NCI-H345 (cell line): ENCODE measurements around the gene CLCA1.

Experiments used
- DNase-seq: peaks from one replicate; lab custom pipeline; 2025; lab: John Stamatoyannopoulos, UW

Gene CLCA1

DNA sequence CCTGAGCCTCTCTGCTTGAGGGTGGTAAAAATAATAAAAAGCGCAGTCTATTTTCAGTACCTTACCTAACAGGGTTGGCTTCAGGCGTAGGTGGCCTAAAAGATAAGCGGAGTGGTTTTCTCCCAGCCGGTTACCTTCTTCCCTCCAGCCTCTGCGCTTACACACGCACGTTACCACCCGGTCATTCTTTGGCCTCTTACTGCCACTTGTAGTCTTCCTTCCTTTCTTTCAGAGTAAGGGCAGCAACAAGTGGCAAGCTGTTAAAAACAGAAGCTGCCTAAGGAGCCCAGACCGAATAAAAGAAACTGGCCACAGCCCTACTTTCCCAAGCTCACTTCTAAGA, 35.4 kb downstream of the CLCA1 start:
- no peak for DNase-seq

GRCh38 chr1:86504895-86505563, 36.3 kb downstream of the CLCA1 start:
- no peak for DNase-seq

DNA sequence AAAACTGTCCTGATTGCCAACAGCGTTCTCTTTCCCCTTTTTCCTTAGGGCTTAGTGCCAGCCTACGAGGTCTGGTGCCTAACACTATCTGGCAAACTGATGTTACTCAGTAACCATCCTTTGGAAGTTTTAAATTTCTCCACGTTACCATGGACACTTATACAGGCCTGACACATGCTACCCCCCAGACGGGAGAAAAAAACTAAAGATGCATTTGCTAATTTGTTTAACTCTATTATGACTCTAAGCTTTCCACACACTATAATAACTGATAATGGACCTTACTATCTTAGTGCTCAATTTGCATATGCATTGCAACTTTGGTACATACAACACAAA, 36.8 kb downstream of the CLCA1 start:
- no peak for DNase-seq

- peak; percentile 45 for DNase-seq
These were observed 39.3 kb downstream of the CLCA1 start for GRCh38 chr1:86507935-86508582.

DNA sequence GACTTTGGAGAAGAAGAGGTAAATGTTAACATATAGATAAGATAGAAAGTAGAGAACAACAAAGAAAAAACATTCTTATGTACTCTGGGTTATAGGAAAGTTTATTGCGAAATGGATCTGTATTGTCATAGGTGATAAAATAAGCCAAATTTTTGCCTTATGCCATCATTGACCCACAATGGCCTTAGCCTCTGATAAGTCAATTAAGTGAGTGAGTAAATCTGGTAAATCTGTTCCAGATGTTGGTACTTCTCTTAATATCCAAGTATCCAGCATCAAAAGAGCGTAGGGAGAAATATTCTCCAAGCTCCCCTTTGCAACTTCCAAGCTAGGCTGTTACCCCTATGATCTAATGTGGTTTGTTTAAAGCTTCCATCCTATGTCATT, 39.8 kb downstream of the CLCA1 start:
- no peak for DNase-seq

DNA sequence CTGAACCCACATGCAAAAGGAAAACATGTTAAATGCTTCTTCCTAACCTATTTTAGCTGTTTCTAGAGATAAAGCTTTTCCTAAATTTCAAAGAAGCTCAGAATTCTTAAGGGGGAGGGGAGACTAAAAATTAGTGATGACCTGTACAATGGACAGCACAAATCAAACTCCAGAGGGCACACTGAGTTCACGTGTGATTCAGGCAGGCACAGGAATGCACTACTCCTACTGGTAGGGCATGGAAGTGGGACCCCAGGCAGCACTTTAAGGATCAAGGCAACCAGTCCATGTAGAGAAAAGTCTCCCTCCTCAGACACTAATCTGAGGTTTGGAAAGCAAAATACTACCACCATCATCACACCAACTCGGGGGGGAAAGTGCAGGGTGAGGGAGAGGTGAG, 46.9 kb downstream of the CLCA1 start:
- DNase-seq: peak; percentile 21

- no peak for DNase-seq
These were observed 47.6 kb downstream of the CLCA1 start for GRCh38 chr1:86516335-86516734.

- no peak for DNase-seq
These were observed 48.6 kb downstream of the CLCA1 start for GRCh38 chr1:86517336-86517735.

DNA sequence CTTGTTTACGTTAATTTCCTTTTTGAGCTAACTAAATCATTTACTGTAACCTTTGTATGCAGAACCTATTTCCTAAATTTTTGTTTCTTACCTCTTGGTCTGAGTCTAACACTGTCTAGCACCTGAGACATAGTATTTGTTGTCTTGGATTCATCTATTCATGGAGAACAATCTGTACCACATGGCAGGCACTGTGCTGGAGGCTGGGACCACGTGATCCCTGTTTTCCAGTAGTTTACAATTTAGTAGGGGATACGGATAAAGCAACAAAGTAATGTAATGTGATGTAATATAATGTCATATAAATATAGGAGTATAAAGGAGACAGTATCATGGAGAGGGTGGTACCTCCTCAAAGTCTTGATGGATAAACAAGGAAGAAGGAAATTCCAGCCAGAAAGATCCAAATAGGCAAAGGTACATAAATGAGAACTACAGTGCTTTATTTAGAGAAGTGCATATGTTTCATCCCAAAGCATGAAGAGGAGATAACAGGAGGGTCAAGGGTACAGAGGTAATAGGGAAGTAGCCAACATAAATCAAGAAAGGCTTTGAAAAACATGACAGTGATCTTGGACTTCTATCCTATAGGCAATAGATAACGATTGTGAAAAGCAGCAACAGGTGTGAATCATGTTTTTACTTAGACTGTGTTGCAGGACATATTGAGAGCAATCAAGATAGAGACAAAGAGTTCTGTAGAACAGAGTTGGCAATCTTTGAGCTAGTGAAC, 52.2 kb downstream of the CLCA1 start:
- no peak for DNase-seq

- no peak for DNase-seq
These were observed 52.8 kb downstream of the CLCA1 start for GRCh38 chr1:86521522-86521891.

GRCh38 chr1:86522240-86522639, 53.5 kb downstream of the CLCA1 start:
- no peak for DNase-seq

DNA sequence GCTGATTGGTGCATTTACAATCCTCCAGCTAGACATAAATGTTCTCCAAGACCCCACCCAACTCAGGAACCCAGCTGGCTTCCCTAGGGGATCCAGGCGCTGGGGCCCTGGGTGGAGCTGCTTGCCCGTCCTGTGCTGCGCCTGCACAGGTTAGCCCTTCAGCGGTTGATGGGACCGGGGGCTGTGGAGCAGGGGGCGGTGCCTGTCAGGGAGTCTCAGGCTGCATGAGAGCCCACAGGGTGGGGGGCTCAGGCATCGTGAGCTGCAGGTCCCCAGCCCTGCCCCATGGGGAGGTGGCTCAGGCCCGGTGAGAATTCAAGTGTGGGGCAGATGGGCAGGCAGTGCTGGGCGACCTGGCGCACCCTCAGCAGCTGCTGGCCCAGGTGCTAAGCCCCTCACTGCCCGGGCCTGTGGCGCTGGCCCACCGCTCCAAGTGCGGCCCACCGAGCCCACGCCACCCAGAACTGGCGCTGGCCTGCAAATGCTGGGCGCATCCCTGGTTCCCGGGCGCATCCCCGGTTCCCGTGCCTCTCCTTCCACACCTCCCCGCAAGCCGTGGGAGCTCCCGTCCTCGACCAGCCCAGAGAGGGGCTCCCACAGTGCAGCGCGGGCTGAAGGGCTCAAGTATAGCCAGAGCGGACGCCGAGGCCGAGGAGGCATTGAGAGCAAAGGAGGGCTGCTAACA, 55.1 kb downstream of the CLCA1 start:
- no peak for DNase-seq

DNA sequence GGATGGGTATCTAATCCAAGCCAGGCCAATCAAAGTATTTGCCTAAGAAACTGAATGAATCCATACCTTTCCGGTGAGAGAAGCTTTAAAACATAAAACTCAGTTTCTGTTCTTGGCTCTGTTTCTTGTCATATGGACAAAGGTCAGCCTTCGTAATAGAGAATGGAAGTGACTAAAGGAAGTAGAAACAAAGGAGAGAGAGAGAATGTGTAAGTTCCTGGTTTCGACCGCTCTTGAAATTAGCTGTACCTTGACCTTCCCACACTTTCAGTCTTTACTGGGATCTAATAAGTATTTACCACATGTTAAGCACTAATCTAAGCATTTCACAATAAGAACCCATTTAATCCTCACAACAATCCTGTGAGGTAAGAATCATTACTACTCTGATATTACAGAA, 58.6 kb downstream of the CLCA1 start:
- no peak for DNase-seq

DNA sequence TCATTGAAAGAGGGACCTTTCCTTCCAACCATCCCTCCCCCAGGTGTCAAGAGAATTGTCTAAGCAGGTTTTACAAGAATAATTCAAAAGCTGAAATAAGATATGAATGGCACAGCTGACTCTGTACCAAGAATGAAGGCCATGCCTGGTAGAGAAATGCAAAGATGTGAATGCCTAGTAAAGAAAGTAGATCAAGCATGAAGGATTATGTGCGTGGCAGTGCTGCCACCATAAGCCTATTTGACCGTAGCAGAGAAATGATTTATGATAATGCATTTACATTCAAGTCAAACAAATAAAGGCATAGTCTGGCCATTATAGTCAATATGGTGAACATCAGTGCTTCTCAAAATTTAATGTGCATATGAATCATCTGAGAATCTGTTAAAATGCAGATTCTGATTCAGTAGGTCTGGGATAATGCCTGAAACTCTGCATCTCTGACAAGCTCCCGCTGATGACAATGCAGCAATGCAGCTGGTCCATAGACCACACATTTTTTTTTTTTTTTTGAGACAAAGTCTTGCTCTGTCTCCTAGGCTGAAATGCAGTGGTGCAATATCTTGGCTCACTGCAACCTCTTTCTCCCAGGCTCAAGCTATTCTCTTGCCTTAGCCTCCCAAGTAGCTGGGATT, 61.6 kb downstream of the CLCA1 start:
- no peak for DNase-seq

GRCh38 chr1:86537928-86538695, 69.4 kb downstream of the CLCA1 start:
- DNase-seq: no peak

DNA sequence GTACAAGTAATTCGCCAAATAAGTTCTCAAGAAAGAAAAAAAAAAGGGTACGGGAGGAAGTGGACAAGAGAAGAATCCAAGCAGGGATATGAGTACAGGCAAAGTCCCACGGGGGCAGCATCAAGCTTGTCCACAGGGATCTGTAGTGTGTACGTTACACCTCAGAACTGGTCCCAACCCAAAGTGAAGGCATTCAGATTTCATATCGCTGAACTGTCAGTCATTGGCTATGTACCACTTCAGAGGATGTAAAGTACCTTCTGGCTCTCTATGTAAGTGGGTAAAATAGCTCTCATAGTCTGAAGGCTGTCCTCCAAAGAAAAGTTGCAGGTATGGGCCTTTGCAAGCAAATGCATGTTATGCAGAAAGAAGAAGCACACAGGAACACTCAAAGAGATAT, 70.0 kb downstream of the CLCA1 start:
- DNase-seq: no peak

- DNase-seq: no peak
These were observed 73.1 kb downstream of the CLCA1 start for GRCh38 chr1:86541859-86542258.

GRCh38 chr1:86542631-86543030, 73.9 kb downstream of the CLCA1 start:
- no peak for DNase-seq

GRCh38 chr1:86546787-86547221, 78.1 kb downstream of the CLCA1 start, which contains the start of gene CLCA4:
CLCA4 (plus strand) TSS chr1:86547078; CDS start chr1:86547120, 42 bp downstream.
- peak; percentile 7 for DNase-seq

DNA sequence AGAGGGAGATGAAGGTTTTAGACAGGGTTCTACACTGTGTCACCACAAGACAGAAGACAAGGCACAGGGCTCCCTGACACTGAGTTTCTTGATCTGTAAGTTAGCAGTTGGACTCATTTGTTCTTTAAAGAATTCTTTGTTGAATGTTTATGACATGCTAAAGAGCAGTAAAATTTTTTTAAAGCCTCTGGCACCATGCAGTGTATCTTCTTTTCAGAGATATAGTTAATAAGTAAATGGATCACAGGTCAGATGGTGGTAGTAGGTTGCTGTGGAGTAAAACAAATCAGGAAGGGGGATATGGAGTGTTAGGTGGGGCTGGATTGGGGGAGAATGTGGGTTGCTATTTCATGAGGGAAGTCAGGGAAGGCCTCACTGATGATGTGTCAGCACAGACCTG, 80.1 kb downstream of the CLCA1 start:
- no peak for DNase-seq
